T-helper 1 cell (primary cell): Measurements from ENCODE around the gene COA1.
"Not testable (repeated sequence)": the region's sequence is repeated elsewhere in the genome, so short reads cannot be mapped to it uniquely, and the experiment has no call there.

ENCODE experiments used
- DNase-seq, 5 donors: peaks; one replicate each; pipeline ENCODE4 v3.0.0-alpha.2; 2012 to 2020

The COA1 gene

GRCh38 chr7:43687866-43688265 is 41.5 kb downstream of the COA1 start:
- DNase-seq = not testable (repeated sequence)

DNA sequence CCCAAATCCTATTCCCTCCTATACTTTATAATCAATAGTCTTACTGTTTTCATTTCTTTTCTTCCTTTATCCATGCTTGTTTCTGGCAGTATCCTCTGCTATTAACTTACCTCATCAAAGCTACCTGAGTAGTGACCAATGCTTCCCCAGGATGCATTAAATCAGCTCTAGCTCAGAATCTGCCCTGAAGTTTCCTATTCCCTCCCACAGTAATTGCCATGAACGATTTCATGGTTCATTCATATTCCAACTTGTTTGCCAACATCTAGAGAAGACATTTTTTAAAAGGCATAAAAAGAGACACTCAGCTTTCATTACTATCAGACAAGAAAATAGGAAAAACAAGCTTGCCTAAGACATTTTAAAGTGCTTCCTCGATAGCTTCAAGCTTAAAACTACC is 42.3 kb downstream of the COA1 start:
- no peak for DNase-seq

GRCh38 chr7:43680736-43681135 is 48.6 kb downstream of the COA1 start:
- no peak for DNase-seq

DNA sequence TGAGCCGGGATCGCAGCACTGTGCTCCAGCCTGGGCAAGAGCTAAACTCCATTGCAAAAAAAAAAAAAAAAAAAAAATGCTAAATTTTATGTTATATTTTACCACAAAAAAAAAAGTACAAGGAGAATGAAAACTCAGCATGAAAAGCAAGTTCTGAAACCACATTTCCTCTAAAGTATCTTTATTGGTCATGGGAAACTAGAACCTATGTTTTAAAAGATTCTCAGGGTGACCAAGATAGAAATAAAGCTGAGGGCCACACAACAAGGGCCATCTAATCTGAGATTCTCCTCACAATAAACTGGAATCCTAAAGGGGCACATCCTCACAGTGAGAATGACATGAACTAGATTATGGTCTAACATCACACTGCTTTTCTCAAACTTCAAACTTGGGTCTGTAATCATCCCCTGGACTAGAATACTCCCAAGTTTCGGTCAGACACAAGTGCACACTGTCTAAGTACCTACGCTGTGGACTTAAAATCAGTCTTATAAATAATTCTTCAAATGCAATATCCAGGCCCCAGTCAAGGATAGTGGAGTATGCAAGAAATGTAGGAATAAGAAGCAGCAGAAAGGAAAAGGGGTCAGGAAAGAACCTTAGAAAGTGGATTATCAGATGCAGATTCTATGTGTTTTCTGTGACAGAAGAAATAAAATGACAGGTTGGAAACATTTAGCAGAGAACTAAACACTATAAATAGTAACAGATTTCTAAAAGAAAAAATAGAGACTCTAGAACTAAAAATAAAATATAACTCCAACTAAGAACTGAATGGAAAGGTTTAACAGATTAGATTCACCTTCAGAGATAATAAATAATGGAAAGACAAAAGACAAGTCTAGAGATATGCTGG is 49.9 kb downstream of the COA1 start:
- DNase-seq = peak in 1 of 5 donors; percentile 19

DNA sequence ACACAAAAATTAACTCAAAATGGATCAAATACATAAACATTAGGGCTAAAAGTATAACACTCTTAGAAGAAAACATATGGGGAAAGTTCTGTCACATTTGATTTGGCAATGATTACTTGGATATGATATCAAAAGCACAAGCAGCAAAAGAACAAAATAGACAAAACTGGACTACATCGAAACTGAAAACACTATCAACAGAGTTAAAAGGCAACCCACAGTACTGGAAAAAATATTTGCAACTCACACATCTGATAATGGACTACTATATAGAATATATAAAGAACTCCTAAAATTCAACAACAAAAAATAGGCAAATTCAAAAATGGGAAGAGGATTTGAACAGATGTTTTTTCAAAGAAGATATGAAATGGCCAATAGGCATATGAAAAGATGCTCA is 51.0 kb downstream of the COA1 start:
- DNase-seq = no peak

DNA sequence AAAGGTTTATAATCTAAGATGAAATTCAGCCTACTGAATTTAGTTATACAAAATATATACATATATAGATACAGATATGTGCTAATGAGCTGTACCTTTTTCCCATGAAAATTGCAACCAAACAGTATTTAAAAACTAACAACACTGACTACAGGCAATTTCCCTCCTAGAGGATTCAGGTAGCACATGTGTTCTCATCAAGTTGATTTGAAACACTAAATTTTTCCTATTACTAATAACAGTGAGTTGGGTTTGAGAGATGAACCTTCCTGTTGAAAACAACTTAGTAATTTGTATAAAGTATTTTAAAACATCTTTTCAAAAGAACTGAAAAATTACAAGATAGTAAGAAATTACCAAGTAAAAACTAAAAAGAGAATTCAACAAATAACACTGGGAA is 51.5 kb downstream of the COA1 start:
- no peak for DNase-seq

DNA sequence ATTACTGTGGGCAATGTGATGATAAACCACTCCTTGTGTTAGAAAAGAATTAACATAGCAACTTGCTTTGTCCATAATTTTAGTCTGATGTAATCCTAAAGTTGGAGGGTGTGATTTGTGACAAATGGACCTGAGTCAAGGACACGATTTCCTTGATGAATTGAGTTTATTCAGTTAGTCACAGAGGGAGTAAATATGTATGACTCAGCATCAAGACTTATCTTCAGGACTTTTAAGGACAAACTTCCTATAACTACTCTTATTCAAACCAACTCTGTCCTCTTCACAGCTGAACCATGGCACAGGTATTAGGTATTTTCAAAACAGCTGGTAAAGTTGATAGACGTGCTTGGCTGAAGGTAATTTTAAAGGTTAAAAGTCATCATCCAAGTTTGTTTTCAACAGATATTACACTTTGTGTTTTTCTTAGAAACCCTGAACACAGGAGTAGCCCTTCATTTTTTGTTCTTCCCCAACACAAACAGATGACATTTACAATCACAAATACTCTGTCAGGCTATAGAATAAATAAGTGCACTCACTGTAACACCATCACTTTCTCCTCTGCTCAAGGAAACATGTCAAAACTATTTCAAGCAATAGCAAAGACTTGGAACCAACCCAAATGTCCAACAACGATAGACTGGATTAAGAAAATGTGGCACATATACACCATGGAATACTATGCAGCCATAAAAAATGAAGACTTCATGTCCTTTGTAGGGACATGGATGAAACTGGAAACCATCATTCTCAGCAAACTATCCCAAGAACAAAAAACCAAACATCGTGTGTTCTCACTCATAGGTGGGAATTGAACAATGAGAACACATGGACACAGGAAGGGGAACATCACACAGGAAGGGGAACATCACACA is 54.5 kb downstream of the COA1 start:
- no peak for DNase-seq

DNA sequence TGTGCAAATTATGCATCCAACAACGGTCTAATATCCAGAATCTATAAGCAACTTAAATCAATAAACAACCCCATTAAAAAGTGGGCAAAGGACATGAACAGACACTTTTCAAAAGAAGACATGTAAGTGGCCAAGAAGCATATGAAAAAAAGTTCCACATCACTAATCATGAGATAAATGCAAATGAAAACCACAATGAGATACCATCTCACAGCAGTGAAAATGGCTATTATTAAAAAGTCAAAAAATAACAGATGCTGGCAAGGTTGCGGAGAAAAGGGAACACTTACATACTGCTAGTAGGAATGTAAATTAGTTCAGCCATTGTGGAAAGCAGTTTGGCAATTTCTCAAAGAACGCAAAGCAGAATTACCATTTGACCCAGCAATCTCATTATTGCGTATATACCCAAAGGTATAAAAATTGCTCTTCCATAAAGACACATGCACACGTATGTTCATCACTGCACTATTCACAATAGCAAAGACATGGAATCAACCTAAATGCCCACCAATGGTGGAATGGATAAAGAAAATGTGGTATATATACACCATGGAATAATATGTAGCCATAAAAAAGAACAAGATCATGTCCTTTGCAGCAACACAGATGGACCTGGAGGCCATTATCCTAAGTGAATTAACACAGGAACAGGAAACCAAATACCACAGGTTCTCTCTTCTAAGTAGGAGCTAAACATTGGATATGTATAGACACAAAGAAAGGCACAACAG is 55.9 kb downstream of the COA1 start:
- not testable (repeated sequence) for DNase-seq

- DNase-seq = no peak
Observed at GRCh38 chr7:43671521-43671920, 57.8 kb downstream of the COA1 start.

DNA sequence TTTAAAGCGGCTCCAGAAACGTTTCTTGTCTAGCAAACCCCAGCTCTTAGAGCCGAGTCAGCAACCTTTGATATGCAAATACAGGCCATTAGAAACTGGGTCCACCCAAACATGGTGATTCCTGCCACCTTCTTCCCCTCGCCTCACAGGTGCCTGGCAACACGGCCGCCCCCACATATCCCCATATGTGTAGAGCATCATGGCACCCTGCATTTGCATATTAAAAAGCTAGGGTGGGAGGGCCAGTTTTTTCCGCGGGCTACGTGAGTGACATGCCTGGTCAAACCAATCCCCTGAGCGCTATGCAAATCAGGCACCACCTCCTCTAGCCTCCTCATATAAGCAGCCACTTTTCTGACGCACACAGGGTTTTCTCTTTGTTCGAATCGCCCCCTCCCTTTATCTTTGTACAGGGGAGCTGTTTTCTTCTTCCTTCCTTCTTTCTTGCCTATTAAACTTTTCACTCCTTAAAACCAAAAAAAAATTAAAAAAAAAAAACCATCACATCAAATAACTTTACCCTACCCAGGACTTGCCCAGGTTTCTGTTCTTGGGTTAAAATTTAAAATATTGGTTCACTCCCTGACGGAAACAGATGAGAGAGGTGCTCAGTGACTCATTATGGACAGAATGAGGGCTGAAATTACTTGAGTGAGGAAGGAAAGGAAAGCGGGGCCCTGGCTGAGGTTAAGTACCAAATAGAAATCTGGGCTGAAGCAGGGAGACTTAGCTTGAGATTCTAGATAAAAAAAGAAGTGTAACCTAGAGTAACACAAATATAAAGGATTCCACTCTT is 59.8 kb downstream of the COA1 start:
- peak; percentile 54 to 86 (median 70) for DNase-seq

DNA sequence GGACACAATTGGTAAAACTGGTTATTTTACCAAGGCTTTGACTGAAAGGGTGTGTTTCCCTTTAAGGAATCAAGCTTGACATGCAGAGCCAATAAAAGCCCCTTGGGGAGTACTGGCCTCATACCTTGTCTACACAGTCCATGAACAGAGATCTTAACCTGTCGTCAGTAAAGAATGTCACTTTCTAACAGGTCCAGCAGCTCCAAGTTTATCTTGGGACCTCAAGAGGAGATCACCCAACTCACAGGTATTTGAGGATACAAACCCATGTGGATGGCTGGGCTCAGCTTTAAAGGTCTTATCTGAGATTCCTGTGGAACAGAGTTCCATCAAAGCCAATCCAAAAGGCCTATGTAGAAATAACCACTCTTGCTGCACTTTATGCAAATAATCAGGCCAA is 61.3 kb downstream of the COA1 start:
- no peak for DNase-seq

DNA sequence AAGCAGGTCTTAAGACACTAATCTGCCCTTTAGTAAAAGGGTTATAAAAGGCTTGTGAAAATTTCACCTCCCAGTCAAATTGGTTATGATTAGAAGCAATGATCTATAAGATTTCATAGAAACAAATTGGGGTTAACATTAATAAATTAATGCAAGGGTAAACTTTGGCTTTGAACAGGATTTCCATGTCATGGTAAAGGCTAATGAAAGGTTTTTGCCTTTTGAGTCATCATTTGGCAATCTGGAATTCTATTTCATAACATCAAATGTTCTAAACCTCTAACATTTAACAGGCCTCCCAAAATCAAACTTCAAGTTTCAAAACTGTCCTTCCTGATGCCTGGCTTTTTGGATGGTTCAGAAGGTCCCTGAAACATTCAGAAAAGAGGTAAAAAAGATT is 62.4 kb downstream of the COA1 start:
- DNase-seq = no peak

DNA sequence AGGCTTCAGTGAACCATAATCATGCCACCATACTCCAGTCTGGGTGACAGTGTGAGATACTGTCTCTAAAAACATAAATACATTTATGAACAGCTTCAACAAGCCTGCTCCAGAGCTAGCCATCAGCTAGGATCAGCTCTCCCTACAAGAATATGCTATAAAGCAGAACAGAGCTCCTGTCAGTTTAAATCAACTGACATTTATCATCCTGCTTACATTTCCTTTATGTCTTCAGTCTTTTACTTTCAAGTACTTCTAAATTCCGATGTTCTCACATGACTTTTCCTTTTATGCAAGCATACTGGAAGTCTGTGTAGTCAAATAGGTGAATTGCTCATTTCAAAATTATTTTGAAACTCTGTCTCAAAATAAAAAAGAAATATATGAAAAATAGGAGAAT is 64.6 kb downstream of the COA1 start:
- DNase-seq = no peak

- no peak for DNase-seq
Observed at GRCh38 chr7:43660141-43660540, 69.2 kb downstream of the COA1 start.

GRCh38 chr7:43659549-43659896 is 69.8 kb downstream of the COA1 start:
- no peak for DNase-seq

DNA sequence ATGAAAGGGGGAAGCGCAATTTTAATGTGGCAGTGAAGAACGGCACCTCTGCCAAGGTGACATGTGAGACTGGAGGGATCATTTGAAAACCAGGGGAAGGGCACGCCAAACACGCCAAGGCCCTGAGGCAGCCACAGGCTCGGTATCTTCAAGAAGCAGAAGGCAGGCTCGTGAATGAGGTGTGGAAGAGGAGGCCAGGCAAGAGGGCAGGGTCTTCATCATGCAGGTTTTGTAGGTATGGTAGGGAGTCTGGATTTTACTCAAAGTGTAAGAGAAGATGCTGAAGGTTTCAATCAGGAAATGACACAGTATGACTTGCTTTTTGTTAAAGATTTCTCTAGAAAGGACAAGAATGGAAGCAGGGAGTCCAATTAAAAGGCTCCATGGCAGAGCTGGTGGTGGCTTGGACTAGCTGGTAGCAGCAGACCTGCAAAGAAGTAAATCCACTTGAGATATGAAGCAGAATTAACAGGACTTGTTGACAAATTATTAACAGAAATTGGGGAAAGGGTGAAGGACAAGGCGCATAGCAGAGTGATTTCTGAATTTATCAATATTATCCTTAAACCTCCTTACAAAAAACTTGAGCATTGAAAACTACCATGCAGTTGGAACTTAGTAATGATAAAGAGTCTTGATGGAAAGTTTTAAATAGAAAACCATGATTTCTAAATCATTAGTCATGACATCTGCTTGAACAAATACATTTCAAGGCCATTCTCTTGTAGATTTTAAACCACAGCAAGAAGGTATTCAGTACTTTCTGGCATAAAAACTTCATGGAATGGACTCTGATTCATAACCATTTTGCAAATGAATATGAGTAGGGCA is 70.4 kb downstream of the COA1 start:
- peak in 1 of 5 donors; percentile 77 for DNase-seq

- no peak for DNase-seq
Observed at GRCh38 chr7:43656997-43657396, 72.3 kb downstream of the COA1 start.

DNA sequence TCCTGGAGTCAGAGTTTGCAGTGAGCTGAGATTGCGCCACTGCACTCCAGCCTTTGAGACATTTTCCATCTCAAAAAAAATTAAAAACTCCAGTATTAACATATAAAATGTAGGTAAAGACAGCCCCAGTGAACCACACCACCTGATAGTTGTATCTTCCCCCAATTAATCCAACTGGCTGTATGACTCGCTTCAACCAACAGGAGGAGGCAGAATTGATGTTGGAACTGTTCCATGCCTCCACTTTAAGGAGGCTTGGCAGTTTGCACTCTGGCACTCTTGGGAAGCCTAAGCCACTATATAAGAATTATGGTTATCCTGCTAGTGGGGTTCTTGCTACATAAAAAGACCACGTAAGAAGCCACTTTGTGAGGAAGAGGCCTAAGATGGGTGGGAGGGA is 73.7 kb downstream of the COA1 start:
- DNase-seq = no peak

DNA sequence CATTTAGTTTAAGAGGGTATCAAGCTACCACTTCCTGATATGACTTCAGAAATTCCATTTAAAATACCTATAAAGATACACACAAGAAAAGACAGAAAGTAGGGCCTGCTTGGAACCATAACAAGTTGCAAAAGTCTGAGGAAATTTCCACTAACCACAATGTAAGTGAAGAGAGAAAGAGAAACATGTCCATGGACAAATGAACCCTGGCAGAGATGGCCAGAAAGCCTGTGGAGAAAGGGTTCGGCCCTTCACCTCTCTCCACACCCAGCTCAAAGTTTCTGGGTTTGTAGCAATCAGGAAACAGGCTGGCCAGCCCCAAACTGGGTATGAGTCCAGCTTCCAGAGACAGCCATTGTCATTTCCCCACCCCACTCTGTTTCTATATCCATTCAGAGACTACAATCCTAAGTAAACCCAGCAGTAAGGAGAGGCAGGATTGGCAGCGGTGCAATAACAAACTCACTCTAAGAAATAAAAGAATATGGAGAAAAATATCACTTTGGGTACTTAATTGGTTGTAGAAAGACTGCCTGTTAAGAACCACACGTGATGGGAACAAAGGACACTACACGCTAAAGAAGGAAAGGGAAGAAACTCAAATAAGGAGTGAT is 75.3 kb downstream of the COA1 start:
- DNase-seq = no peak

GRCh38 chr7:43653466-43653865 is 75.9 kb downstream of the COA1 start:
- DNase-seq = no peak

GRCh38 chr7:43652364-43652763 is 77.0 kb downstream of the COA1 start:
- no peak for DNase-seq
